ENCODE data around the gene IMMP2L. TPM values are rescaled to one million over a fixed set of nuclear protein-coding genes. Genes with fewer than 3 reads are reported as not detected.

The IMMP2L gene
- total RNA-seq, 1 experiment from 2014 or later: 13.6 TPM

DNA sequence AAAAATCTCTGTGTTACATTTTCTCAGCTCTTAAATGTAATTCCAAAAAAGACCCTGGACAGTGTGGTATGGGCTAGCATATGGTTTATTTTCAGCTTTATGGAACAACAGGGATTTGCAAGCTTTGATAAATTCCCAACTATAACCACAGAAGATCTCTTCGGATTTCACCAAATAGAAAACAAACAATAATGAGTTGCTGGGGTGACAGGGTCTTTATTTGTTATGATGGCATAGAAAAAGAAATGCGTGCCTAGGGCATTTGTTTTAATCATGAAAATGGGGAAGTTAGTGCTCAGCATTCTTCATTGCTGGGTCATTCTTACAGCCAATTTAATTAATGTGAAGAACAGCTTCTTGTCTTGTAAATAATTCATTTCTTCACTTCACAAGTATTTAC is 332.4 kb downstream of the IMMP2L start:
- CTCF ChIA-PET: no interaction called here
- H3K4me3 Mint-ChIP-seq: no peak overlapping the region
- no peak overlapping the region for H3K27ac Mint-ChIP-seq
- POLR2A ChIA-PET: no interaction called here
- ATAC-seq: no peak
- H3K27me3 Mint-ChIP-seq (ENCODE audit: low read depth): no peaks in the 10 kb centered on the region
- TF ChIP-seq, protein P1, sequence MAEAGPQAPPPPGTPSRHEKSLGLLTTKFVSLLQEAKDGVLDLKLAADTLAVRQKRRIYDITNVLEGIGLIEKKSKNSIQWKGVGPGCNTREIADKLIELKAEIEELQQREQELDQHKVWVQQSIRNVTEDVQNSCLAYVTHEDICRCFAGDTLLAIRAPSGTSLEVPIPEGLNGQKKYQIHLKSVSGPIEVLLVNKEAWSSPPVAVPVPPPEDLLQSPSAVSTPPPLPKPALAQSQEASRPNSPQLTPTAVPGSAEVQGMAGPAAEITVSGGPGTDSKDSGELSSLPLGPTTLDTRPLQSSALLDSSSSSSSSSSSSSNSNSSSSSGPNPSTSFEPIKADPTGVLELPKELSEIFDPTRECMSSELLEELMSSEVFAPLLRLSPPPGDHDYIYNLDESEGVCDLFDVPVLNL (CRISPR knock-in tag; IDR thresholded peaks at IDR 0.05; ENCODE audit: borderline replicate concordance, low read depth): no peak
- TF ChIP-seq, protein P2, sequence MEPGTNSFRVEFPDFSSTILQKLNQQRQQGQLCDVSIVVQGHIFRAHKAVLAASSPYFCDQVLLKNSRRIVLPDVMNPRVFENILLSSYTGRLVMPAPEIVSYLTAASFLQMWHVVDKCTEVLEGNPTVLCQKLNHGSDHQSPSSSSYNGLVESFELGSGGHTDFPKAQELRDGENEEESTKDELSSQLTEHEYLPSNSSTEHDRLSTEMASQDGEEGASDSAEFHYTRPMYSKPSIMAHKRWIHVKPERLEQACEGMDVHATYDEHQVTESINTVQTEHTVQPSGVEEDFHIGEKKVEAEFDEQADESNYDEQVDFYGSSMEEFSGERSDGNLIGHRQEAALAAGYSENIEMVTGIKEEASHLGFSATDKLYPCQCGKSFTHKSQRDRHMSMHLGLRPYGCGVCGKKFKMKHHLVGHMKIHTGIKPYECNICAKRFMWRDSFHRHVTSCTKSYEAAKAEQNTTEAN (CRISPR knock-in tag; IDR thresholded peaks at IDR 0.05): no peak
- no peak for TF ChIP-seq ZNF232 (CRISPR knock-in tag; IDR thresholded peaks at IDR 0.05)
- TF ChIP-seq SMAD3 (CRISPR knock-in tag; IDR thresholded peaks at IDR 0.05; ENCODE audit: borderline replicate concordance): no peak
- no peak for TF ChIP-seq ZNF416 (CRISPR knock-in tag; IDR thresholded peaks at IDR 0.05)
- TF ChIP-seq RELA (CRISPR knock-in tag; IDR thresholded peaks at IDR 0.05; ENCODE audit: borderline replicate concordance): no peak
- DNase-seq (ENCODE audit: low spot score): no peak
- no peaks in the 10 kb centered on the region for H3K36me3 Mint-ChIP-seq
- no peaks in the 10 kb centered on the region for H3K9me3 Mint-ChIP-seq
- peaks cover 17% of the 10 kb centered on the region for H3K4me1 Mint-ChIP-seq

DNA sequence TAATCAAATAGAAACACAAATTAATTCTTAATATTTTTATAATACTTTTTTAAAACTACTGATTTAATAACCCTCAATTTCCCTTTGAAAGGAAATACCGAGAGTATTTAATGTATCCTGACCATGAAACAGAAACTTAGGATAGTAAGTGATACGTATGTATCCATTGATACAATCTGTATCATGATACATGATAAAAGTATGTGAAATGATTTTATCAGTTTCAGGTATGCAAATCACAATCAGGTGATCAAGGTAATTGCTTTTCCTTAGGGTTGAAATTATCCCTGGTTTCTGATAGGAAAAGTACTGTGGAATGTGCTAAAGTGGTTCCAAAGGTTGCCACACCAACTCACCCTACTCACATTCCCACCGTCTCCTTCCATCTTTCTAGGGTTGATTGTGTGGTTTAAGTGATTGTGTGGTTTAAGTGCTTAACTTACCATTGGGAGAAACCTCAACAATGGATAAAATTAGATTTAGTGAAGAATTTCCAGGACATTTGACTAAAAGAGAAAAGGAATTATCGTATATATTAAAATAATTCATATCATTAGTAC is 333.0 kb downstream of the IMMP2L start:
- no peak for DNase-seq (ENCODE audit: low spot score)
- TF ChIP-seq, protein P3, sequence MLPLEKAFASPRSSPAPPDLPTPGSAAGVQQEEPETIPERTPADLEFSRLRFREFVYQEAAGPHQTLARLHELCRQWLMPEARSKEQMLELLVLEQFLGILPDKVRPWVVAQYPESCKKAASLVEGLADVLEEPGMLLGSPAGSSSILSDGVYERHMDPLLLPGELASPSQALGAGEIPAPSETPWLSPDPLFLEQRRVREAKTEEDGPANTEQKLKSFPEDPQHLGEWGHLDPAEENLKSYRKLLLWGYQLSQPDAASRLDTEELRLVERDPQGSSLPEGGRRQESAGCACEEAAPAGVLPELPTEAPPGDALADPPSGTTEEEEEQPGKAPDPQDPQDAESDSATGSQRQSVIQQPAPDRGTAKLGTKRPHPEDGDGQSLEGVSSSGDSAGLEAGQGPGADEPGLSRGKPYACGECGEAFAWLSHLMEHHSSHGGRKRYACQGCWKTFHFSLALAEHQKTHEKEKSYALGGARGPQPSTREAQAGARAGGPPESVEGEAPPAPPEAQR (CRISPR knock-in tag; IDR thresholded peaks at IDR 0.05): no peak
- TF ChIP-seq ZNF121 (CRISPR knock-in tag; IDR thresholded peaks at IDR 0.05): no peak
- no peak for TF ChIP-seq KAT7 (CRISPR knock-in tag; IDR thresholded peaks at IDR 0.05; ENCODE audit: borderline replicate concordance)
- POLR2A ChIA-PET: no interaction called here
- CTCF ChIA-PET: no interaction called here
- peaks cover 17% of the 10 kb centered on the region for H3K4me1 Mint-ChIP-seq
- H3K9me3 Mint-ChIP-seq: no peaks in the 10 kb centered on the region
- no peaks in the 10 kb centered on the region for H3K36me3 Mint-ChIP-seq
- no peak overlapping the region for H3K27ac Mint-ChIP-seq
- ATAC-seq: no peak
- H3K4me3 Mint-ChIP-seq: no peak overlapping the region
- H3K27me3 Mint-ChIP-seq (ENCODE audit: low read depth): no peaks in the 10 kb centered on the region

DNA sequence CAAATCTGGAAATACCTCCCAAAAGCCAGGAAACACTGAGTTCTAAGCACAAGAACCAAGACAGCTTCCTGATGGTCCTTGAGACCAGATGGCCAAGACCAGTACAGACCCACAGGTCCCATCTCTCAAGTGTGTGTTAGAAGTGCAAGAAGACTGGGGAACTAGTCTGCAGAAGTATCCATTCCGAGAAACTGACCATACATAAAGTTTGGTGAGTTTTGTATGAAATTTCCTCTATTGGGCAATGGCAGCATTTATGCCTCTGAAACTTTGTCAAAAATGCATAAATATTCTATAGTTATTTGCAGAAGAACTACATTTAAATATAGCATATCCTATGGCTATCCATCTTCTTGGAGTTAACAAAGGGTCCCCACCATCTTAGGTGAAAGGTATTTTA is 333.9 kb downstream of the IMMP2L start:
- Mint-ChIP-seq H3K4me3 (no peak overlapping the region), H3K27ac (no peak overlapping the region), H3K36me3 (no peaks in the 10 kb centered on the region), H3K9me3 (no peaks in the 10 kb centered on the region), H3K4me1 (peaks cover 17% of the 10 kb centered on the region), H3K27me3 (ENCODE audit: low read depth) (no peaks in the 10 kb centered on the region)
- ChIA-PET POLR2A (no interaction called here), CTCF (no interaction called here)
- DNase-seq (ENCODE audit: low spot score) (no peak), ATAC-seq (no peak)
- TF ChIP-seq KAT7 (CRISPR knock-in tag; IDR thresholded peaks at IDR 0.05; ENCODE audit: borderline replicate concordance) (no peak), RORB (CRISPR knock-in tag; IDR thresholded peaks at IDR 0.05) (no peak), ETV6 (CRISPR knock-in tag; IDR thresholded peaks at IDR 0.05) (no peak), NFYB (CRISPR knock-in tag; conservative IDR thresholded peaks at IDR 0.05; ENCODE audit: low read depth) (no peak), JAZF1 (CRISPR knock-in tag; IDR thresholded peaks at IDR 0.05) (no peak), OVOL2 (CRISPR knock-in tag; IDR thresholded peaks at IDR 0.05; ENCODE audit: borderline replicate concordance) (no peak), NFATC4 (CRISPR knock-in tag; IDR thresholded peaks at IDR 0.05) (no peak), FOXK1 (CRISPR knock-in tag; IDR thresholded peaks at IDR 0.05) (no peak), HMGA2 (CRISPR knock-in tag; IDR thresholded peaks at IDR 0.05) (no peak), ZNF423 (CRISPR knock-in tag; IDR thresholded peaks at IDR 0.05) (no peak), NR2C2 (CRISPR knock-in tag; IDR thresholded peaks at IDR 0.05) (no peak), ZNF416 (CRISPR knock-in tag; IDR thresholded peaks at IDR 0.05) (no peak), ZNF138 (CRISPR knock-in tag; conservative IDR thresholded peaks at IDR 0.05) (no peak), SMAD3 (CRISPR knock-in tag; IDR thresholded peaks at IDR 0.05; ENCODE audit: borderline replicate concordance) (no peak), ATF1 (CRISPR knock-in tag; IDR thresholded peaks at IDR 0.05) (no peak), PRRX2 (CRISPR knock-in tag; IDR thresholded peaks at IDR 0.05) (no peak)
- TF ChIP-seq, protein P4, sequence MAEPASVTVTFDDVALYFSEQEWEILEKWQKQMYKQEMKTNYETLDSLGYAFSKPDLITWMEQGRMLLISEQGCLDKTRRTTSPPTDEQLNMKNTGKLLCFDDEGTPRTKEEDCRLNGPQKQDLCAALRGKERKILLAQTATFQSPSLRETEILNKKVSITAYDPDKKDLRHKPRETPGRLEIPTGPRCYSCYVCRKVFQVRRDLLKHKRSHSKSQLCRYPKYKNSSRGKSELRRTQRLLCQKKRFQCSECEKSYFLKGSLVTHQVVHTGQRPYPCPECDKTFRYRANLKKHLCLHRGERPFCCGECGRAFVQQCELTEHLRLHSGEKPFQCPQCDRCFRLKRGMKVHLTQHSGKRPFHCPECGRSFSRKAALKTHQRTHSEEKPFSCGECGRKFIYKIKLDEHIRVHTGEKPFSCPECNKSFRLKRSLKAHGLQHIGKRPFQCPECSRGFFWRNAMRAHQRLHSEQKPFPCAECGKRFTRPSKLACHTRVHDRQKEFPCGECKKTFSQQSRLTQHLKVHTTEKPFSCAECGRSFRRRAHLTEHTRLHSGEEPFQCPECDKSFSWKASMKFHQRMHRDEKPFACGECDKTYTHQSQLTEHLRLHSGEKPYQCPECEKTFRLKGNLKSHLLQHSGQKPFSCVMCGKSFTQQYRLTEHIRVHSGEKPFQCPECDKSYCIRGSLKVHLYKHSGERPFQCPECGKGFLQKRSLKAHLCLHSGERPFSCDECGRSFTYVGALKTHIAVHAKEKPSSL (CRISPR knock-in tag; conservative IDR thresholded peaks at IDR 0.05): no peak
- TF ChIP-seq, protein P5, sequence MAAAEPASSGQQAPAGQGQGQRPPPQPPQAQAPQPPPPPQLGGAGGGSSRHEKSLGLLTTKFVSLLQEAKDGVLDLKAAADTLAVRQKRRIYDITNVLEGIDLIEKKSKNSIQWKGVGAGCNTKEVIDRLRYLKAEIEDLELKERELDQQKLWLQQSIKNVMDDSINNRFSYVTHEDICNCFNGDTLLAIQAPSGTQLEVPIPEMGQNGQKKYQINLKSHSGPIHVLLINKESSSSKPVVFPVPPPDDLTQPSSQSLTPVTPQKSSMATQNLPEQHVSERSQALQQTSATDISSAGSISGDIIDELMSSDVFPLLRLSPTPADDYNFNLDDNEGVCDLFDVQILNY (CRISPR knock-in tag; IDR thresholded peaks at IDR 0.05): no peak
- TF ChIP-seq, protein P6, sequence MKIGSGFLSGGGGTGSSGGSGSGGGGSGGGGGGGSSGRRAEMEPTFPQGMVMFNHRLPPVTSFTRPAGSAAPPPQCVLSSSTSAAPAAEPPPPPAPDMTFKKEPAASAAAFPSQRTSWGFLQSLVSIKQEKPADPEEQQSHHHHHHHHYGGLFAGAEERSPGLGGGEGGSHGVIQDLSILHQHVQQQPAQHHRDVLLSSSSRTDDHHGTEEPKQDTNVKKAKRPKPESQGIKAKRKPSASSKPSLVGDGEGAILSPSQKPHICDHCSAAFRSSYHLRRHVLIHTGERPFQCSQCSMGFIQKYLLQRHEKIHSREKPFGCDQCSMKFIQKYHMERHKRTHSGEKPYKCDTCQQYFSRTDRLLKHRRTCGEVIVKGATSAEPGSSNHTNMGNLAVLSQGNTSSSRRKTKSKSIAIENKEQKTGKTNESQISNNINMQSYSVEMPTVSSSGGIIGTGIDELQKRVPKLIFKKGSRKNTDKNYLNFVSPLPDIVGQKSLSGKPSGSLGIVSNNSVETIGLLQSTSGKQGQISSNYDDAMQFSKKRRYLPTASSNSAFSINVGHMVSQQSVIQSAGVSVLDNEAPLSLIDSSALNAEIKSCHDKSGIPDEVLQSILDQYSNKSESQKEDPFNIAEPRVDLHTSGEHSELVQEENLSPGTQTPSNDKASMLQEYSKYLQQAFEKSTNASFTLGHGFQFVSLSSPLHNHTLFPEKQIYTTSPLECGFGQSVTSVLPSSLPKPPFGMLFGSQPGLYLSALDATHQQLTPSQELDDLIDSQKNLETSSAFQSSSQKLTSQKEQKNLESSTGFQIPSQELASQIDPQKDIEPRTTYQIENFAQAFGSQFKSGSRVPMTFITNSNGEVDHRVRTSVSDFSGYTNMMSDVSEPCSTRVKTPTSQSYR (CRISPR knock-in tag; IDR thresholded peaks at IDR 0.05): no peak

Data from WTC11 (cell line).